Testis (tissue), 2 donors: ENCODE measurements around the gene FAM184A.

Experiments
- CTCF ChIP-seq, 3 experiments: fragments of 450-650 bp in 2 of 3; fragments of 200-600 bp in 1 of 3; sonication (generic) in 1 of 3; IDR thresholded peaks; one replicate each; pipeline ENCODE4 v1.5.1; 2016 to 2019; ENCODE audit warnings: antibody characterized with exemption in 3 of 3, mild to moderate bottlenecking in 2 of 3, moderate library complexity in 1 of 3
- POLR2A ChIP-seq: fragments of 450-650 bp; IDR thresholded peaks from one replicate; pipeline ENCODE4 v1.6.1; 2017; ENCODE audit warnings: antibody characterized with exemption, mild to moderate bottlenecking, moderate library complexity

- no peak for TF ChIP-seq CTCF (IDR thresholded peaks at IDR 0.05)
- no peak for TF ChIP-seq POLR2A
Measured at GRCh38 chr6:119012521-119012920, 65.9 kb downstream of the FAM184A start.
